ENCODE results near the gene ZNF737.
"Not testable (repeated sequence)": the region's sequence is repeated elsewhere in the genome, so short reads cannot be mapped to it uniquely, and the experiment has no call there.

The ZNF737 gene
- long read RNA-seq, donor 1, partial matches to known transcripts: 0 of 4 reads
- long read RNA-seq, donor 1, other reads (novel, unspliced or antisense): 0 of 4 reads
- long read RNA-seq, donor 2, transcript ZNF737-201 (4 exons, 2,867 nt): major isoform, 6 of 6 reads
- long read RNA-seq, donor 2, partial matches to known transcripts: 0 of 6 reads
- long read RNA-seq, donor 2, other reads (novel, unspliced or antisense): 0 of 6 reads
- long read RNA-seq, donor 3, partial matches to known transcripts: 0 of 5 reads
- long read RNA-seq, donor 3, other reads (novel, unspliced or antisense): 0 of 5 reads
- long read RNA-seq, donor 4, transcript ZNF737-201 (4 exons, 2,867 nt): major isoform, 6 of 6 reads
- long read RNA-seq, donor 4, partial matches to known transcripts: 0 of 6 reads
- long read RNA-seq, donor 4, other reads (novel, unspliced or antisense): 0 of 6 reads
- long read RNA-seq, donor 5, partial matches to known transcripts: 0 of 5 reads
- long read RNA-seq, donor 5, other reads (novel, unspliced or antisense): 0 of 5 reads
- long read RNA-seq, donor 6, partial matches to known transcripts: 0 of 4 reads
- long read RNA-seq, donor 6, other reads (novel, unspliced or antisense): 0 of 4 reads
- long read RNA-seq, donor 7: 0 reads
- long read RNA-seq, donor 8, transcript ZNF737-201 (4 exons, 2,867 nt): major isoform, 8 of 9 reads
- long read RNA-seq, donor 8, partial matches to known transcripts: 0 of 9 reads
- long read RNA-seq, donor 8, other reads (novel, unspliced or antisense): 0 of 9 reads

DNA sequence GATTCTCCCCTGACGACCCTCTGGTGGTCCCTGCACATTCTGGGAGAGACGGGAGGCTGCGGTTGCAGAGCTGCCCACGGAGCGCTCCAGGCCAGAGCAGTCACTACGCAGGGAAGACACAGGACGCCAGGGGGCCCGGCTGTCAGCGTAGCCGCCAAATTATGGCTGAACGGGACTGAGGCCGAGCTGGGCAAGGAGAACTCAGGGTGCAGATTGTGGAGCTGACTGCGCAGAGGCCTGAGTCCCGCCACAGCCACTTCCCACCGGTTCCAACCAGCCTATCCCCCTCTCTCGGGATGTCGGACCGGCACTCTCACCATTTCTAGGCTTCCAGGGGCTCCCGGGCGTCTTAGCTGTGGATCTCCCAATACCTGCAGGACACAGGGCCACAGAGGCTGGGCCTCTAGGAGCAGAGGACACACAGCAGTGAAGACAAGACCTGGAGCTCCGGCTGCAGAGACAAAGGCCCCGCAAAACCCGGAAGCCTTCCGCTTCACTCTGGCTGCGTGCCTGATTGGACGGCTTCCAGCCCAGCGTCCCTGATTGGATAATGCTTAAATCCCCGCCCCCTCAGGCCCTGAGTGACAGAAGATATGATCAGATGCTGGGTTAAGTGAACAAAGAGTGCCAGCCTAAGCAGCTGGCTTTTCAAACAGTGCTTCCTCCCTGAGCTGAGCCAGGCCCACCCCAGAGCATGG is at the start of gene ZNF737:
Gene ZNF737 (minus strand): TSS at position 461 of the 698 bp plus-strand sequence. CDS start 141 bp downstream, at position 320.
- peak; percentile 94 for DNase-seq

DNA sequence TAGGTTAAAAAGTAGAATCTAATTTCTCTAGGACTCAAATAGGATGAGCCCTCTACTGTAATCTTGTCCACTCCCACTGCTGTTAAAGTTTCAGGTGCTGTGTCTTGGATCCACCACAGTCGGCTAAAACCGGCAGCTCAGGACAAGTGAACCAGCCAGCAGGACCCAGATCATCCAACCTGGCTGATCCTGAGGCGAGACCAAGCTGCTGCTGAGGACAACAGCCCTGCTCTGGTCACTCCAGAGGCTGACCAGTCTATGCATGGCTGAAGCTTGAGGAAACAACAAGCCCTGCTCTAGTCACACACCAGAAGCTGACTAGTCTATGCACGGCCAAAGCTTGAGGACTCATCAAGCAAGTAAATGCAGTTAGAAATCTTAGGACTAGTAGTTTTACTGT is 49.4 kb upstream of the ZNF737 start:
- DNase-seq: not testable (repeated sequence)

DNA sequence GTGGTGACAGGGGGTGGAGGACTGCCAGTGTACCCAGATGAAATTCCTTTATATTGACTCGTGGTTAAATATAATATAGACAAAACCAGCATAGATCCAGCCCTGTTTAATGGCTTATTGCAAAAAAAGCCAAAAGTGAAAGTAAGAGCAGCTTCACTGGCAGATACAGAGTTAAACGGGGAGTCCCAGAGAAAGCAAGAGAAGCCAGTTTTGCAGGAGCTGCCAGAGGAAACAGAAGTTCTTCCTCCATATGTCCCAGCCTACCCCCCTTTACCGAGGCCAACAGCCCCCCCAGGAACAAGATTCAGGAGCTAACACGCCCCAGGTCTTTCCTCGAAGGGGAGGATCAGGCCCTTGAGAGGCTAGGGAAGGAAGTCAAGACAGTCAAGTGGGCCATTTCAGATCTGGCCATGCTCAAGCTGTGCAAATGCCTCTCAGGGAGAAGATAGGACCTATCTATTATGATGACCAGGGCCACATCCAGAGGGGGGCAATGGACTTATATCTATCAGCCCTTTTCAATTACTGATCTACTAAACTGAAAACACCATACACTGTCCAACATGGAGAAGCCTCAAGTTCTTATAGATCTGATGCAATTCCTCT is 47.2 kb upstream of the ZNF737 start:
- DNase-seq: no peak

DNA sequence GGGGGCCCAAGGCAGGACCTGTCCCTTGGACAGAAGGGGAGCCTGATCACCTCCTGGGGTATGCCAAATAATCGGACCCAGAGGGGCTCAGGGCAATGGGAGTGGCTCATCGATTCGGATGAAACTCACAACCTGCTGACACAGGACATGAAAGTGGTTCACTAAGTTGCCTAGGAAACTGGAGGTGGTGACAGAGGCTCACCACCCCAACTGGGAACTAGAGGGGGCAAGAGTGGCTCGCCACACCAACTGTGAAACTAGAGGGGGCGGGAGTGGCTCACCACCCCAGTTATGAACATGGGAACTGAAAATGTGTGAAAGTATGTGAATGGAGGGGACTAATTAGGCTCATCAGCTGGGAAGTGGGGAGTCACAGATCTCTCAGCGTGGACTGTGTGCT is 46.3 kb upstream of the ZNF737 start:
- no peak for DNase-seq

DNA sequence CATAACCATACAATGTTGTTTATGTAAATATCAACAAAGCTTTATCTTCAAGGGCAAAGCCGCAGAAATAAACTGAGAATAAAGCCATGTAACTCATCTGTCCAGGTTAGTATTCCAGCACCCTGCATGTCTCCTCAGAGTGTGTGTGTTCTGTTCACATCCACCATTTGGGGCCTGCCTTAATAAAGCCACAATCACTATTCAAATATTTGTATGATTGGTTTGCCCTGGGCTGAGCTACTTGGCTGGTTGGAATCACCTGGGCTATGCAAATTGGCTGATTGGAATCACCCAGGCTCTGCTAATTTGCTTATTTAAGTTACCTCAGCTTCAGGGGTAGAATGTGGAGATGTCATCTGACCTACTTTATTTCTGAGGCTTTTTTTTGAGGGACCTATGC is 42.4 kb upstream of the ZNF737 start:
- no peak for DNase-seq

DNA sequence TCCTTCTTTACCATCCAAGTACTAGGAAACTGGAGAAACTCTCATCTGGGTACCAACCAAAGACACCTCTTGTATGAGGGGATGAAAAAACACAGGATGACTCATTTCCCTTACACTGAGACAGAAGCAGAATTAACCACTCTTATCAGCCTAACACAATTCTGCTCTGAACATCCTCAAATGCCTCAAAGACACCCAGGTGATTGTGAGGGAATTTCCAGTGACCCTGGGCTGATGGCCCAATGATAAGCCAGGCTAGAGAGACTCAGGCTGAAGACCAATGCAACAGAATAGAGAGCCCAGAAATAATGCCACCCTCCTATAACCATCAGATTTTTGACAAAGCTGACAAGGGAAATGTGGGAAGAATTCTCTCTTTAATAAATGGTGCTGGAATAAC is 7.0 kb downstream of the ZNF737 start:
- no peak for DNase-seq

DNA sequence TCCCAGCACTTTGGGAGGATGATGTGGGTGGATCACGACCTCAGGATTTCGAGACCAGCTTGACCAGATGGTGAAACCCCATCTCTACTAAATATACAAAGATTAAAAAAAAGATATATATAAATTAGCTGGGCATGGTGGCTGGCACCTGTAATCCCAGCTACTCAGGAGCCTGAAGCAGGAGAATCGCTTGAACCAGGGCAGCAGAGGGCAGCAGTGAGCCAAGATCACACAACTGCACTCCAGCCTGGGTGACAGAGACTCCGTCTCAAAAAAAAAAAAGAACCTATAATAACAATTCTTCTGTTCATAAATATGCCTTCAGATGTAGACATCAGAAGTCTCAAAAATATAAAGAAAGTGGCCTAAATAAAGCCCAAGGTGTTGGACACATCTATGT is 7.6 kb downstream of the ZNF737 start:
- DNase-seq: no peak

DNA sequence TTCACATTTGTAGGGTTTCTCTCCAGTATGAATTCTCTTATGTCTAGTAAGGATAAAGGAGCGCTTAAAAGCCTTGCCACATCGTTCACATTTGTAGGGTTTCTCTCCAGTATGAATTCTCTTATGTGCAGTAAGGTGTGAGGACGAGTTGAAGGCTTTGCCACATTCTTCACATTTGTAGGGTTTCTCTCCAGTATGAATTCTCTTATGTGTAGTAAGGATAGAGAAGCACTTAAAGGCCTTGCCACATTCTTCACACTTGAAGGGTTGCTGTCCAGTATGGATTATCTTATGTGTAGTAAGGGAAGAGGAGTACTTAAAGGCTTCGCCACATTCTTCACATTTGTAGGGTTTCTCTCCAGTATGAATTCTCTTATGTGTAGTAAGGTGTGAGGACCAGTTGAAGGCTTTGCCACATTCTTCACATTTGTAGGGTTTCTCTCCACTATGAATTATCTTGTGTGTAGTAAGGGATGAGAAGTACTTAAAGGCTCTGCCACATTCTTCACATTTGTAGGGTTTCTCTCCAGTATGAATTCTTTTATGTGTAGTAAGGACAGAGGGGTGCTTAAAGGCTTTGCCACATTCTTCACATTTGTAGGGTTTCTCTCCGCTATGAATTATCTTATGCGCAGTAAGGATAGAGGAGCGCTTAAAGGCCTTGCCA is 20.8 kb downstream of the ZNF737 start:
- not testable (repeated sequence) for DNase-seq

DNA sequence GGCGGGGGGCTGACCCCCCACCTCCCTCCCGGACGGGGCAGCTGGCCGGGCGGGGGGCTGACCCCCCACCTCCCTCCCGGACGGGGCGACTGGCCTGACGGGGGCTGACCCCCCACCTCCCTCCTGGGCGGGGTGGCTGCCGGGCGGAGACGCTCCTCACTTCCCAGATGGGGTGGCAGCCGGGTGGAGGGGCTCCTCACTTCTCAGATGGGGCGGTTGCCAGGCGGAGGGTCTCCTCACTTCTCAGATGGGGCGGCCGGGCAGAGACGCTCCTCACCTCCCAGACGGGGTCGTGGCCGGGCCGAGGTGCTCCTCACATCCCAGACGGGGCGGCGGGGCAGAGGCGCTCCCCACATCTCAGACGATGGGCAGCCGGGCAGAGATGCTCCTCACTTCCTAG is 35.3 kb downstream of the ZNF737 start:
- not testable (repeated sequence) for DNase-seq

DNA sequence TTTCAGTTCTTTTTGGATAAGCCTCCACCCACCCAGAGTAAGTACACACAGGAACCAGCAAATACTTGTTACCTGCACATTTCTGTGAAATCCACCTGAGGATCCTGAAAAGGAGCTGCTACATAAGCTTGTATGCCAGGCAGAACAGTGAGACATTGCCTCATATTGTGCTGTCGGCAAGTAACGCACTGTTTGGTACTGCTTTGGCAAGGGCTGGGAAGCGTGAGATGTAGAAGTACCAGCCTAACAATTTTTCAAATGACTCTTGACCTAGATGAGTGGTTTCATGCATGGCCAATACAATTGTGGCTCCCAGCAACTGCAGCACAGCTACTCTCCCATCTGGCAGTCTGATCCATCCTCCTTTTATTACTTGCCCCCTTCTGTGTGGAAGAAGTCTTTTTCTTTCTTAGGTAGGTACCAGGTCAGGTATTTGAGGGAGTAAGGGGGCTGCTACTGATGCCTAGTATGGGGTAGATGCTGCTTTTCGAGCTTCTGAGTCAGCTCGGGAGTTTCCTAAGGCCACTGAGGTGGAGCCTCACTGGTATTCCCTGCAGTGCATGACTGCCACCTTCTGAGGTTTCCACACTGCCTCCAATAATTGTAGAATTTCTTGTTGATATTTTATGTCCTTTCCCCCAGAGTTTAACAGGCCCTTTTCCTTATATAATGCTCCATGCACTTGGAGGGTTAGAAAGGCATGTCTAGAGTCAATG is 52.2 kb downstream of the ZNF737 start:
- DNase-seq: peak; percentile 6

DNA sequence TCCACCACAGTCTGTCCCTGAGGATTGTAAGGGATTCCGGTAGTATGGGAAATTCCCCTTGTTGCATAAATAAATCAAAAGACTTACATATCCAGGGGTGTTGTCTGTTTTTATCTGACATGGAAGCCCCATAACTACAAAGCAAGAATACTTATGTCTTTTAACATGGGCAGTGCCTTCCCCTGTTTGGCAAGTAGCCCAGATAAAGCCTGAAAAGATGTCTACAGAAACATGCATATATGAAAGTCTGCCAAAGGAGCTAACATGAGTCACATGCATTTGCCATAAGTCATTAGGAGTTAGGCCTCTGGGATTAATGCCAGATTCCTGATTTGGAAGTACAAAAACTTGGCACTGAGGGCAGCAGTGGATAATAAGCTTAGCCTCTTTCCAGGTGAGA is 62.1 kb downstream of the ZNF737 start:
- DNase-seq: no peak
